Measurements from ENCODE around the gene NRG2. TPM values are rescaled to one million over a fixed set of nuclear protein-coding genes. Genes with fewer than 3 reads are reported as not detected.
A peak's percentile ranks its signal among the peaks of the same experiment; 100 is the strongest.

NRG2 gene
- total and polyA plus RNA-seq, 5 donors = 1.1 to 3.6 (median 1.8) TPM

DNA sequence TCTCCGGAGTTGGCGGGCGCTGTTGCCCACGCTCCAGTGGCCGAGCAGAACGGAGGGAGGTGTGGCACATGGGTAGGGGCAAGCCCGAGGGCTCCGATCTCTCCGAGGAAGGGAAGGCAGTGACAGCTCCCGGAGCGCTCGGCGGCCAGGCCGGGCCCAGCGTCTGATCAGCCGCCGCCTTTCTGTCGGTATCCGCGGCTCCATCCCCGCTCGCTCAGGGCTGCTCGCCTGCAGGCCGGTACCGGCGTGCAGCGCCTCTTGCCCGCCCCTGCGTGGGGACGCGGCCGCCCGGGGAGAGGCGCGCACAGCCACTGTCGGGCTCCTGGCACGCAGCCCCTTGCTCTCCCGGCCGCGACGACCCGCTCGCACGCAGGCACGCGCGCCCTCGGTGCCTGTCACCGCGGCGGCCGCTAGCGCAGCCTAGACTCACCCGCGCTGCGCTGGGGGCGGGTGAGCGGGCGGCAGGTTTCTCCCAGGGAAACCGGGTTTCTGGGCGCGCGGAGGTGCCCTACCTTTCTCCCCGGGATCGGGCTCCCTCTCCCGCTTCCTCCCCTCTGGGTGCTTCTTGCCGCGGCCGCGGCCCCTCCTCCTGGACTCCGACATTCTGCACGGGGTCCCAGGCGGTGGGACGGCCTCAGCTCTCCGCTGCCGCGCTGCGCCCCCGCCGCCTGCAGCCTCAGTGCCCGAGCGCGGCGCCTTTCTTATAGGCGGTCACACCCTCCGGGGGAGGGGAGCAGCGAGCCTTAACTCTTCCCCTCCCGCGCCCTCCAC is 139.1 kb downstream of the NRG2 start:
- H3K27me3 ChIP-seq (ENCODE audit: control insufficient read depth, insufficient read depth) = no peaks in the 10 kb centered on the region
- peaks cover 2% of the 10 kb centered on the region for H3K4me1 ChIP-seq (ENCODE audit: control insufficient read depth, insufficient read depth, low read length)
- ATAC-seq (peak; percentile 61 to 65), DNase-seq (peak; percentile 16 to 71 (median 70))
- peak overlapping the region; percentile 52 for H3K4me3 ChIP-seq (ENCODE audit: low read length)
- under 1% methylated on average over 89 of the region's 89 CpGs for WGBS
- intact Hi-C loops (cut with DNase I) = no loop called here
- H3K9me3 ChIP-seq (ENCODE audit: control insufficient read depth, low read length) = no peaks in the 10 kb centered on the region
- H3K27ac ChIP-seq (ENCODE audit: low read length) = no peak overlapping the region

DNA sequence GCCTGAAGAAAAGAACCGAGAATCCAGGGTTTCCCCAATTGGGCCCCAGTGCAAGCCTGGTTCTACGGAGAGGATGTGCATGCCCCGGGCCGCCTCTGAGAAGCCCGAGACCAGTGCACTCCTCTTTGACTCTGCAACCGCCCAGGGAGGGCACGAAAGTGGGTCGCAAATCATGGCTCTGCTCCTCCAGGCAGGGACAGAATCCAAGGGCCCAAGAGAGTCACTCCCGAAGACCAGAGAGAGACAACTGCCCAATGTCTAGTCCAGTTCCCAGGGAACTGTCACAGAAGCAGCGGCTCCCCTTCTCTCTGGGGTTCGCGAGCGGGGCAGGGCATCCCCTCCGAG is 139.7 kb downstream of the NRG2 start:
- Histone ChIP-seq H3K4me3 (ENCODE audit: low read length) (peak overlapping the region; percentile 52), H3K9me3 (ENCODE audit: control insufficient read depth, low read length) (no peaks in the 10 kb centered on the region), H3K4me1 (ENCODE audit: control insufficient read depth, insufficient read depth, low read length) (peaks cover 2% of the 10 kb centered on the region), H3K27ac (ENCODE audit: low read length) (no peak overlapping the region), H3K27me3 (ENCODE audit: control insufficient read depth, insufficient read depth) (no peaks in the 10 kb centered on the region)
- intact Hi-C loops (cut with DNase I) = no loop called here
- WGBS = 19% methylated on average over 14 of the region's 14 CpGs
- ATAC-seq (no peak), DNase-seq (no peak)

DNA sequence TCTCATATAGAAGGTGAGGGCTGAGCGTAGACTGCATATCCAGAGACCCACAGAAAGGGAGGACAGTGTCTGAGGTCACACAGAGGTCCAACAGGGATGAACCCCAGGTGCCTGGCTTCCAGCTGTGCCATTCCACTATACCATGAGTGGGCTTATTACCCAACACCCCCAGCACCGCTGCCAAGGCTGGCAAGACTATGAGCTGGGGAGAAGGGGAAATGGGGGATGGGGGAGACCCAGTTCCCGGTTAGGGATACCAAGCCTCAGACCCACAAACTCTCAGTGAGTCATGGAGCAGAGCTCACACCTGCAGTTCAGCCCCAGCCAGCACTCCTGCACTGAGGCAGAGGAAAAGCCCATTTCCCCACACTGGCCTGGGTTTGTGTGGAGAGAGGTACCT is 141.1 kb downstream of the NRG2 start:
- intact Hi-C loops (cut with DNase I) = no loop called here
- Histone ChIP-seq H3K4me3 (ENCODE audit: low read length) (no peak overlapping the region), H3K27me3 (ENCODE audit: control insufficient read depth, insufficient read depth) (no peaks in the 10 kb centered on the region), H3K27ac (ENCODE audit: low read length) (no peak overlapping the region), H3K9me3 (ENCODE audit: control insufficient read depth, low read length) (no peaks in the 10 kb centered on the region), H3K4me1 (ENCODE audit: control insufficient read depth, insufficient read depth, low read length) (peaks cover 2% of the 10 kb centered on the region)
- ATAC-seq (no peak), DNase-seq (no peak)
- WGBS = 80% methylated on average over 3 of the region's 3 CpGs

DNA sequence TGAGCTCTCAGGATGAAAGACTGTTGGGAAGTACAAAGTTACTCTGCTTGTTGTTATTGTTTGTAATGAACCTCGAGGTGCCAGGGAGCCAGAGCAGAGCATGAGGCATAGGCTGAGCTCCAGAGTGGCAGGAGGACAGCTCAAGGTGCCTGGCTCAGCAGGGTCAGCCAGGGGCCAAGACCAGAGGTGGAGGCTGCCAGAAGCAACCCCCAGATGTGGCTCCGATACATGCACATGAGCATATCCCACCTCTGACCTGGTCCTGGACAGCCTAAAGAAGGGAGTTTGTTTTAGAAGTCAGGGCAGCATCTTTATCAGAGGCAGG is 141.9 kb downstream of the NRG2 start:
- Histone ChIP-seq H3K27me3 (ENCODE audit: control insufficient read depth, insufficient read depth) (no peaks in the 10 kb centered on the region), H3K27ac (ENCODE audit: low read length) (no peak overlapping the region), H3K4me1 (ENCODE audit: control insufficient read depth, insufficient read depth, low read length) (peaks cover 7% of the 10 kb centered on the region), H3K4me3 (ENCODE audit: low read length) (no peak overlapping the region), H3K9me3 (ENCODE audit: control insufficient read depth, low read length) (no peaks in the 10 kb centered on the region)
- intact Hi-C loops (cut with DNase I) = no loop called here
- no peak for ATAC-seq
- DNase-seq = no peak
- WGBS = 71% methylated on average over 2 of the region's 2 CpGs

DNA sequence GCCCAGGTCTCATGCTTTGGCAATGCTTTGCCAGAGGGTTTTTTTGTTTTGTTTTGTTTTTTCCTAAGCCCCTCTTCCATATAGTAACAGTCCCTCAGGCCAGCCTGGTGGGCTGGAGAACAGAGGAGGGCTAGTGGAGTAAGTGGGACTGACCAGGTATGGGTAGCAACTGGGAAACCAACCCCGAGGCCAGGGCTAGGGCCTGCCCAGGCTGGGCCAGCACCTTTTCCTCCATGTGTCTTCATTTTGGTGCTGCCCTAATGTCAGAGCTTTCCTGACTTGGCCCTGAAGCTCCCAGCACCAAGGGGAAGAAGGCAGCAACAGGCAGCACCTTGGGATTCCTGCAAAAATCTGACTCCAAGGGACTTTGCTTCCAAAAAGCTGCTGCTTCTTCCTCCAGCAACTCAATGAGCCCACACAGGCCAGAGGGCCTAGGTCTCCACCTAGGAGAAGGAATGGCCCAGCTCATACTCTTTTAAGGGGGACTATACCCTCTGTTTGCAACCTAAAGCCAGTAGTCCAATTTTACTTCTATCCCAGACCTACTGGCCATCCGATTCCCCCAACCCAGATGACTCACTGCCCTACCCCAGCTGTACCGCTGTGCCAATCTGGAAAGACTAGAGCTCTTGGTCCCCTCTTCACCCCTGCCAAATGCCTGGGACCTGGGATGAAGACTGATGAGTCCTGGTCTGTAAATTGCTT is 142.4 kb downstream of the NRG2 start:
- DNase-seq (no peak), ATAC-seq (no peak)
- no peaks in the 10 kb centered on the region for H3K9me3 ChIP-seq (ENCODE audit: control insufficient read depth, low read length)
- no peak overlapping the region for H3K27ac ChIP-seq (ENCODE audit: low read length)
- WGBS = 89% methylated on average over 3 of the region's 3 CpGs
- H3K4me1 ChIP-seq (ENCODE audit: control insufficient read depth, insufficient read depth, low read length) = peaks cover 8% of the 10 kb centered on the region
- intact Hi-C loops (cut with DNase I) = no loop called here
- H3K4me3 ChIP-seq (ENCODE audit: low read length) = no peak overlapping the region
- no peaks in the 10 kb centered on the region for H3K27me3 ChIP-seq (ENCODE audit: control insufficient read depth, insufficient read depth)

DNA sequence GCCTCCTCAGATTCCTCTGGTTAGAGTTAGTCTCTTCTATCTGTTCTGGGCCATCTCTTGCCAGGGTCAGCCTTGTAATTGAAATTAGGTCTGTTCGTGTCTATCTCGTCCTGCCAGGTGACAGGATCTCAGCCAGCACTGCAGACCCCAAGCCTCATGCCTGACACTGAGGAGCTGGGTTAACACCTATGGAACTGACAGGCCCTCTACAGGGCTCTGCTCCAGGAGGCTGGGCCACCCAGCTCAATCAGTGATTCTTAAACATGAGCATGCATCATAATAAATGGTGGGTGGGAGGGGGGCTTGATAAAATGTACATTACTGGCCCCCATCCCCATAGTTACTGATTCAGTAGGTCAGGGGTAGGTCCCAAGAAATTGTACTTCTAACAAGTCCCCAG is 144.1 kb downstream of the NRG2 start:
- WGBS = 81% methylated on average over 2 of the region's 2 CpGs
- peaks cover 10% of the 10 kb centered on the region for H3K4me1 ChIP-seq (ENCODE audit: control insufficient read depth, insufficient read depth, low read length)
- no peaks in the 10 kb centered on the region for H3K9me3 ChIP-seq (ENCODE audit: control insufficient read depth, low read length)
- H3K27ac ChIP-seq (ENCODE audit: low read length) = no peak overlapping the region
- no peak for ATAC-seq
- intact Hi-C loops (cut with DNase I) = no loop called here
- H3K27me3 ChIP-seq (ENCODE audit: control insufficient read depth, insufficient read depth) = no peaks in the 10 kb centered on the region
- no peak for DNase-seq
- no peak overlapping the region for H3K4me3 ChIP-seq (ENCODE audit: low read length)

DNA sequence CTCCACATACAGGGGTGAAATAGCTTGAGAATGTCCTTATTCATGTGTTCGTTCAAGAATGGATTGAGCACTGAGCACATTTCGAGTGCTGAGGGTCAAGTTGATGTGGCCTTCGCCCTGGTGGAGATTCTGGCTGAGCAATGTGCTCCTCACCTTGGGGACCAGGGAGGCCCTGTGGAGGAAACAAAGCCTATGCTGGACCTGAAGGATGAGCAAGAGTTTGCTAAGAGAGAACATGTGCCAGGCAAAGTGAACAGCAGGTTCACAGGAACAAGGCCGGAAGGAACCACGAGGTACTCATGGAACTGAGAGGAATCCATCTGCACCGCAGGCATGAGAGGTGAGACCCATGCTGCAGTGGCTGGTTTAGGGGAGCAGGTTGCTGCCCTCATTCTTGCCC is 145.1 kb downstream of the NRG2 start:
- peaks cover 10% of the 10 kb centered on the region for H3K4me1 ChIP-seq (ENCODE audit: control insufficient read depth, insufficient read depth, low read length)
- ATAC-seq (no peak), DNase-seq (no peak)
- H3K9me3 ChIP-seq (ENCODE audit: control insufficient read depth, low read length) = no peaks in the 10 kb centered on the region
- no peaks in the 10 kb centered on the region for H3K27me3 ChIP-seq (ENCODE audit: control insufficient read depth, insufficient read depth)
- H3K27ac ChIP-seq (ENCODE audit: low read length) = no peak overlapping the region
- 96% methylated on average over 6 of the region's 6 CpGs for WGBS
- intact Hi-C loops (cut with DNase I) = no loop called here
- no peak overlapping the region for H3K4me3 ChIP-seq (ENCODE audit: low read length)

DNA sequence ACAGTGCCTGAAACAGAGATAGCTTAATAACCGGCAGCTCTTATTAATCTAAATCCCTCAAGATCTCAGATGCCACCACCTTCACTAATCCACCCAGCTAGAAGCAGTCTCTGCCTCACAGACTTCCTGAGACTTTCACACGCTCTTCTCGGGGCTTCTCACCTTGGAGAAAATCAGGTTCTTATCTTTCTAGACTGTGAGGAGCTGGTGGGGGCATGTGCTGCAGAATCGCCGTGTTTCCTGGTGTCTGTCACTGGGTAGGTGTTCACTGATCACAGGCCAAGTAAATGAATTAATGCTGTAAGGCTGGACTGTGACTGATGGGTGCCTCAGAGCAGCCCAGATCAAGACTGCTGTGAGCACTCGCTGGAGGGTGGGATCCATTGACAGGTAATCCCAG is 145.8 kb downstream of the NRG2 start:
- DNase-seq (no peak), ATAC-seq (no peak)
- intact Hi-C loops (cut with DNase I) = no loop called here
- Histone ChIP-seq H3K27ac (ENCODE audit: low read length) (no peak overlapping the region), H3K27me3 (ENCODE audit: control insufficient read depth, insufficient read depth) (no peaks in the 10 kb centered on the region), H3K9me3 (ENCODE audit: control insufficient read depth, low read length) (no peaks in the 10 kb centered on the region), H3K4me3 (ENCODE audit: low read length) (no peak overlapping the region), H3K4me1 (ENCODE audit: control insufficient read depth, insufficient read depth, low read length) (peaks cover 10% of the 10 kb centered on the region)
- whole genome bisulfite sequencing = 85% methylated on average over 6 of the region's 6 CpGs

DNA sequence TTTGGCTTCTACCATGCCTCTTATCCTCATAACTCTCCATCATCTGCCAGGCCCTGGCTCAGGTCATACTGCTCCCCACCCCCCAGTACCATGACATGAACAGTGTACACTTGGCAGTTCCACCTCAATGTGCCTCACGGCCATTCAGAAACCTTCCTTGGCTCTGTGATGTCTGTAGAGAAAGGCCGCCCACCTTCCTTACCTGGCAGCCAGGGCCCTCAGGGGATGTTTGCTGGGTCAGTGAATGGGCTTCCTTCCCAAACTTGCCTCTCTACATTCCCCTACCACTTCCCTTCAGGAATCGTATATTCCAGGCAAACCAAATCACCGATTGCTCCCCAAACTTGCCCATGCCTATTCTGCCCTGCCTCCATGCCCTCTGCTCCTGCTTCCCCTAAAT is 146.4 kb downstream of the NRG2 start:
- Histone ChIP-seq H3K27me3 (ENCODE audit: control insufficient read depth, insufficient read depth) (no peaks in the 10 kb centered on the region), H3K4me1 (ENCODE audit: control insufficient read depth, insufficient read depth, low read length) (peaks cover 10% of the 10 kb centered on the region), H3K4me3 (ENCODE audit: low read length) (no peak overlapping the region), H3K27ac (ENCODE audit: low read length) (no peak overlapping the region), H3K9me3 (ENCODE audit: control insufficient read depth, low read length) (no peaks in the 10 kb centered on the region)
- no peak for ATAC-seq
- WGBS = 87% methylated on average over 4 of the region's 4 CpGs
- DNase-seq = no peak
- intact Hi-C loops (cut with DNase I) = no loop called here

DNA sequence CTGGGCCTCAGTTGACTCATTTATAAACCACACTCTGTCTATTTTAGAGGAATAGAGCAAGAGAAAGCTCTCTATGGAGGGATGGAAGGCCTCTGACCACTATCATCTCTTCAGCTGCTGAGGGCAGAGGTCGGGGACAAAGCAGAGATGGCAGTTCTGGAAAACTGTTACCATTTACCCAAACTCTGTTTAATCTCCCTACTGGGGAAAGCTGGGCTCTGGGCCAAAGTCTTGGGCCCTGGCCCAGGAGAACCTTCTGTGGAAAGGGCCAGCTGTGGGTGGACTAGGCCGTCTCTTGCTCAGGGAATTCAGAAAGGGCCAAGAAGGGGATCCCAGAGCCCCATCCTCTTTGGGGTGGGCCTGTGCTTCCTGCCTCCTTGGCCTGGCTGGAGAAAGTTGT is 147.5 kb downstream of the NRG2 start:
- DNase-seq (peak; percentile 50 to 84 (median 69)), ATAC-seq (peak; percentile 40 to 53)
- intact Hi-C loops (cut with DNase I) = no loop called here
- Histone ChIP-seq H3K27me3 (ENCODE audit: control insufficient read depth, insufficient read depth) (no peaks in the 10 kb centered on the region), H3K4me3 (ENCODE audit: low read length) (no peak overlapping the region), H3K4me1 (ENCODE audit: control insufficient read depth, insufficient read depth, low read length) (peaks cover 10% of the 10 kb centered on the region), H3K27ac (ENCODE audit: low read length) (no peak overlapping the region), H3K9me3 (ENCODE audit: control insufficient read depth, low read length) (no peaks in the 10 kb centered on the region)
- 41% methylated on average over 2 of the region's 2 CpGs for WGBS

DNA sequence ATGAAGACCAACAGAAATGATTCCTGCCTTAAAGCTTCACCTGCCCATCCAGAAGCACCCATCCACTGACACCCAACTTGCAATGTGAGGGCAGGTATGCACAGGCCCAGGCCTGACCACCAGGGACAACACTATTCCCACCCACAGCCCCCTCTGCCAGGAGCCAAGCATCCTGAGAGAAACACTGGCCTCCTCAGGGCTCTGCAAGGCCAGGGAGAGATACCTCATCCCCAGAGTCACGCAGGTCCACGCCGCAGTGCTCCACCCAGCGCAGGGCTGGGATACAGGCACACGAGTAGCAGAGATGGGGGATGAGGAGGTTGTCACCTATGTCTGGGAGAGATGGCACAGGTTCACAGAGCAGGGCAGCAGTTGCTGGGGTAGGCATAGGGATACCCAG is 148.1 kb downstream of the NRG2 start:
- DNase-seq = no peak
- intact Hi-C loops (cut with DNase I) = no loop called here
- Histone ChIP-seq H3K9me3 (ENCODE audit: control insufficient read depth, low read length) (no peaks in the 10 kb centered on the region), H3K27me3 (ENCODE audit: control insufficient read depth, insufficient read depth) (no peaks in the 10 kb centered on the region), H3K4me3 (ENCODE audit: low read length) (no peak overlapping the region), H3K4me1 (ENCODE audit: control insufficient read depth, insufficient read depth, low read length) (peaks cover 10% of the 10 kb centered on the region), H3K27ac (ENCODE audit: low read length) (no peak overlapping the region)
- WGBS = 97% methylated on average over 5 of the region's 5 CpGs
- no peak for ATAC-seq
